Upper lobe of left lung (tissue), 6 donors: ENCODE results near the gene PLCB1. TPM values are rescaled to one million over a fixed set of nuclear protein-coding genes. Genes with fewer than 3 reads are reported as not detected.

ENCODE experiments used
- ATAC-seq, 2 donors: fragments of 200-7000 bp; cut with Tn5 transposase; one replicate each; pipeline ENCODE4 v1.9.1; 2022; ENCODE audit warnings: mild to moderate bottlenecking in 2 of 2, moderate library complexity in 2 of 2; ENCODE audit not compliant: low FRiP score in 2 of 2
- DNase-seq, 2 donors: peaks; one replicate each; pipeline ENCODE4 v3.0.0-alpha.2; 2019 to 2020
- H3K27ac ChIP-seq, 4 donors: fragments of 200-600 bp; sonication (generic); one replicate each; pipeline ENCODE4 v1.5.1; 2016 to 2019
- H3K27me3 ChIP-seq, 4 donors: fragments of 200-600 bp; sonication (generic); one replicate each; pipeline ENCODE4 v1.5.1; 2017 to 2019
- H3K36me3 ChIP-seq, 4 donors: fragments of 200-600 bp; sonication (generic); one replicate each; pipeline ENCODE4 v1.5.1; 2016 to 2019
- H3K4me1 ChIP-seq, 4 donors: fragments of 200-600 bp; sonication (generic); one replicate each; pipeline ENCODE4 v1.5.1; 2018 to 2019
- H3K4me3 ChIP-seq, 4 donors: fragments of 200-600 bp; sonication (generic); one replicate each; pipeline ENCODE4 v1.5.1; 2017 to 2019; ENCODE audit warnings: mild to moderate bottlenecking in 2 of 4, moderate library complexity in 1 of 4
- H3K9me3 ChIP-seq, 4 donors: fragments of 200-600 bp; sonication (generic); one replicate each; pipeline ENCODE4 v1.5.1; 2018 to 2019
- EP300 ChIP-seq, 4 donors: sonication (generic); formaldehyde crosslinking; IDR thresholded peaks; one replicate each; pipeline ENCODE4 v1.5.1; 2017; ENCODE audit warnings: antibody characterized with exemption in 4 of 4, control low read depth in 2 of 4
- POLR2A ChIP-seq, 4 donors: fragments of 450-650 bp; IDR thresholded peaks; one replicate each; pipeline ENCODE4 v1.5.1; 2016 to 2017; ENCODE audit warnings: antibody characterized with exemption in 4 of 4, mild to moderate bottlenecking in 2 of 4
- POLR2AphosphoS5 ChIP-seq, 2 donors: sonication (generic); formaldehyde crosslinking; IDR thresholded peaks; one replicate each; pipeline ENCODE4 v1.5.1; 2017; ENCODE audit warnings: antibody characterized with exemption in 2 of 2
- WGBS, 2 donors: methylation state at CpG; one replicate each; pipeline ENCODE4 v1.1.5; 2017 to 2018; 5-methylcytosine and 5-hydroxymethylcytosine counted together
- total RNA-seq, 6 donors: library from RNA; depleted of rRNA in 4 of 6; stranded (reverse); fragments of >200 nt in 4 of 6; gene quantifications; one replicate each; pipeline versions ENCODE4 v1.1.0 to v1.2.1, GENCODE V29; 2016 to 2021
- TF ChIP-seq, protein P1 (sequence below), 6 experiments: fragments of 450-650 bp in 4 of 6; fragments of 200-600 bp in 2 of 6; sonication (generic) in 2 of 6; IDR thresholded peaks; one replicate each; pipeline ENCODE4 v1.5.1; 2016 to 2019; ENCODE audit warnings: antibody characterized with exemption in 6 of 6
- donor health status: DM: no; HTN: no; CAD: no; lungs with moderate emphysema.
- donor health status: DM: no; HTN: yes; CAD: no; lungs with severe emphysema.

PLCB1 gene
- total RNA-seq, 6 donors from 2014 or later = 4.8 to 26.2 (median 10.7) TPM

- DNase-seq = no peak
- 54 to 55% methylated on average over 3 of the region's 3 CpGs for WGBS, 2 donors
- H3K4me3 ChIP-seq = no peak overlapping the region
- no peak overlapping the region for H3K27ac ChIP-seq
- H3K36me3 ChIP-seq = no peaks in the 10 kb centered on the region
- no peaks in the 10 kb centered on the region for H3K9me3 ChIP-seq
- no peak for ATAC-seq
- no peak for TF ChIP-seq EP300 (IDR thresholded peaks at IDR 0.05)
- TF ChIP-seq POLR2A (IDR thresholded peaks at IDR 0.05) = no peak
- TF ChIP-seq POLR2AphosphoS5 (IDR thresholded peaks at IDR 0.05) = no peak
- TF ChIP-seq, protein P1, sequence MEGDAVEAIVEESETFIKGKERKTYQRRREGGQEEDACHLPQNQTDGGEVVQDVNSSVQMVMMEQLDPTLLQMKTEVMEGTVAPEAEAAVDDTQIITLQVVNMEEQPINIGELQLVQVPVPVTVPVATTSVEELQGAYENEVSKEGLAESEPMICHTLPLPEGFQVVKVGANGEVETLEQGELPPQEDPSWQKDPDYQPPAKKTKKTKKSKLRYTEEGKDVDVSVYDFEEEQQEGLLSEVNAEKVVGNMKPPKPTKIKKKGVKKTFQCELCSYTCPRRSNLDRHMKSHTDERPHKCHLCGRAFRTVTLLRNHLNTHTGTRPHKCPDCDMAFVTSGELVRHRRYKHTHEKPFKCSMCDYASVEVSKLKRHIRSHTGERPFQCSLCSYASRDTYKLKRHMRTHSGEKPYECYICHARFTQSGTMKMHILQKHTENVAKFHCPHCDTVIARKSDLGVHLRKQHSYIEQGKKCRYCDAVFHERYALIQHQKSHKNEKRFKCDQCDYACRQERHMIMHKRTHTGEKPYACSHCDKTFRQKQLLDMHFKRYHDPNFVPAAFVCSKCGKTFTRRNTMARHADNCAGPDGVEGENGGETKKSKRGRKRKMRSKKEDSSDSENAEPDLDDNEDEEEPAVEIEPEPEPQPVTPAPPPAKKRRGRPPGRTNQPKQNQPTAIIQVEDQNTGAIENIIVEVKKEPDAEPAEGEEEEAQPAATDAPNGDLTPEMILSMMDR (IDR thresholded peaks at IDR 0.05) = no peak
- H3K27me3 ChIP-seq = no peaks in the 10 kb centered on the region
- no peaks in the 10 kb centered on the region for H3K4me1 ChIP-seq
Measured at GRCh38 chr20:8225658-8226057, 93.6 kb downstream of the PLCB1 start.

GRCh38 chr20:8226106-8226505 lies 94.0 kb downstream of the PLCB1 start:
- H3K9me3 ChIP-seq = no peaks in the 10 kb centered on the region
- no peak overlapping the region for H3K27ac ChIP-seq
- TF ChIP-seq POLR2AphosphoS5 (IDR thresholded peaks at IDR 0.05) (no peak), POLR2A (IDR thresholded peaks at IDR 0.05) (no peak)
- TF ChIP-seq, protein P1 (IDR thresholded peaks at IDR 0.05) = no peak
- no peak for ATAC-seq
- no peaks in the 10 kb centered on the region for H3K36me3 ChIP-seq
- H3K27me3 ChIP-seq = no peaks in the 10 kb centered on the region
- H3K4me1 ChIP-seq = no peaks in the 10 kb centered on the region
- 85 to 92% methylated on average over 2 of the region's 2 CpGs for WGBS, 2 donors
- no peak overlapping the region for H3K4me3 ChIP-seq
- DNase-seq = no peak

DNA sequence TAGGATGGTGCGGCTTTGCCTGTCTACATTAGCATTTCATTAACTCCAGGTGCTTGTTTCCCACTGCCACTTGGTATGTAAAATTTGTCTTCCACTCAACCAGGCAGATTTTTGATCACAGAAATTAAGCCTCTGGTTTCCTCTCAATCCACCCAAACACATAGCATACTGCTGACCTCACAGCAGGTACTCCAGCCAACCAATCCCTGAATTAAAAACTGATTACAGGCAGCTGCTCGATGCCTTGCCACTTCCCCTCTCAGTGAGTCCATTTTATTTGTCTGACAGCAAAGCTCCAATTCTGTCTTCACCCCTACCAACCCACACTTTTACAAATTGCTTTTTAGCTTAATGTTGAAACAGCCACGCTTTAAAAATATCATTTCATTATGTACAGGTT lies 95.2 kb downstream of the PLCB1 start:
- TF ChIP-seq, protein P1 (IDR thresholded peaks at IDR 0.05) = no peak
- TF ChIP-seq POLR2AphosphoS5 (IDR thresholded peaks at IDR 0.05) (no peak), POLR2A (IDR thresholded peaks at IDR 0.05) (no peak), EP300 (IDR thresholded peaks at IDR 0.05) (no peak)
- Histone ChIP-seq H3K4me3 (no peak overlapping the region), H3K27ac (no peak overlapping the region), H3K36me3 (no peaks in the 10 kb centered on the region), H3K27me3 (no peaks in the 10 kb centered on the region), H3K9me3 (no peaks in the 10 kb centered on the region), H3K4me1 (no peaks in the 10 kb centered on the region)
- WGBS, 2 donors = 93 to 94% methylated on average over 3 of the region's 3 CpGs
- DNase-seq = no peak
- no peak for ATAC-seq

- no peaks in the 10 kb centered on the region for H3K36me3 ChIP-seq
- no peak overlapping the region for H3K27ac ChIP-seq
- DNase-seq (no peak), ATAC-seq (no peak)
- H3K9me3 ChIP-seq = no peaks in the 10 kb centered on the region
- H3K27me3 ChIP-seq = no peaks in the 10 kb centered on the region
- 74 to 79% methylated on average over 3 of the region's 3 CpGs for WGBS, 2 donors
- no peak for TF ChIP-seq EP300 (IDR thresholded peaks at IDR 0.05)
- TF ChIP-seq, protein P1 (IDR thresholded peaks at IDR 0.05) = no peak
- no peak for TF ChIP-seq POLR2AphosphoS5 (IDR thresholded peaks at IDR 0.05)
- H3K4me1 ChIP-seq = no peaks in the 10 kb centered on the region
- H3K4me3 ChIP-seq = no peak overlapping the region
Measured at GRCh38 chr20:8228315-8228714, 96.2 kb downstream of the PLCB1 start.

- DNase-seq (no peak), ATAC-seq (no peak)
- Histone ChIP-seq H3K27ac (no peak overlapping the region), H3K36me3 (no peaks in the 10 kb centered on the region), H3K27me3 (no peaks in the 10 kb centered on the region), H3K9me3 (no peaks in the 10 kb centered on the region), H3K4me1 (no peaks in the 10 kb centered on the region), H3K4me3 (no peak overlapping the region)
- 76 to 81% methylated on average over 1 of the region's 1 CpG for WGBS, 2 donors
- TF ChIP-seq, protein P1 (IDR thresholded peaks at IDR 0.05) = no peak
- TF ChIP-seq EP300 (IDR thresholded peaks at IDR 0.05) (no peak), POLR2AphosphoS5 (IDR thresholded peaks at IDR 0.05) (no peak), POLR2A (IDR thresholded peaks at IDR 0.05) (no peak)
Measured at GRCh38 chr20:8229090-8229489, 97.0 kb downstream of the PLCB1 start.
